Activated gamma-delta T cell (primary cell): ENCODE measurements around the gene MEGF11.

ENCODE experiments used
- DNase-seq: peaks from one replicate; lab custom pipeline; 2025; lab: John Stamatoyannopoulos, UW

Gene MEGF11

GRCh38 chr15:65851981-65852380 lies 401.6 kb downstream of the MEGF11 start:
- no peak for DNase-seq

GRCh38 chr15:65847989-65848388 lies 405.6 kb downstream of the MEGF11 start:
- DNase-seq = no peak

DNA sequence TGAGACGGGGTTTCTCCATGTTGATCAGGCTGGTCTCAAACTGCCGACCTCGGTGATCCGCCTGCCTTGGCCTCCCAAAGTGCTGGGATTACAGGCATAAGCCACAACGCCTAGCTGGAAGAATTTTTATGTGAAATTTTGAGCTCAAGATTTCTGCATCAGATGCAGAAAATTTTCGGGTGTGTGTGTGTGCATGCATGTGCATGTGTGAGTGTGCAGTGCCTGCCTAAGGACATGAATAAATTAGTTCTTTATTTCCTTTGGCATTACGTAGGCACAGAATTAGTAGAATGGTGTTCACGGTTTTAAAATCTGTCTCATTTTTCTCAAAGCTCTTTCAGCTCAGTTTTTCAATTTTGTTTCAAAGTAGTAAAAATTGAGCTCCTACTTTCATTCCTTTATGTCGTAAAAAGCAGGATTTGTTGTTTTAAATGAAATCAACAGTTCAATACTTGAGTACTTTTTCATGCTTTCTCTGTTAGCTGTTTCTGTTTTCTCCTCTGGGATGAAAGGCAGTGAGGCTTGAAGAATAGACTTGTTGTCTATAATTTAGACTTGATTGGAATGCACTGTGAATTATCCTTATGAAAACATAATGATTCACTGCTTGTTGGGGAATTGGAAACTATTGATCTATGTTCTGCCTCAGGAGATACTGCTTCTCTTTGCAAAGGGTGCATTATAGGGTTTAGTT lies 407.6 kb downstream of the MEGF11 start:
- DNase-seq = no peak
